Heart right ventricle (tissue), 16 donors: ENCODE results near the gene KLHL29. TPM values are rescaled to one million over a fixed set of nuclear protein-coding genes. Genes with fewer than 3 reads are reported as not detected.

Experiments
- ATAC-seq, 8 donors: fragments of 200-7000 bp; cut with Tn5 transposase; one replicate each; pipeline ENCODE4 v1.9.1; 2020; ENCODE audit warnings: mild to moderate bottlenecking in 8 of 8, moderate library complexity in 8 of 8, moderate number of reproducible peaks in 1 of 8
- DNase-seq, 2 donors: peaks; one replicate each; pipeline ENCODE4 v3.0.0-alpha.2; 2020
- H3K27ac ChIP-seq, 10 donors: fragments of 200-600 bp; sonication (generic) in 2 of 10; one replicate each; pipeline versions ENCODE4 v1.5.0 to v1.8.0; 2020 to 2022; ENCODE audit warnings: mild to moderate bottlenecking in 3 of 10
- H3K27me3 ChIP-seq, 7 donors: fragments of 200-600 bp; one replicate each; pipeline ENCODE4 v1.8.0; 2021 to 2022; ENCODE audit warnings: mild to moderate bottlenecking in 2 of 7
- H3K36me3 ChIP-seq, 9 donors: fragments of 200-600 bp; sonication (generic) in 1 of 9; one replicate each; pipeline versions ENCODE4 v1.5.0 to v1.8.0; 2020 to 2022; ENCODE audit warnings: mild to moderate bottlenecking in 2 of 9
- H3K4me1 ChIP-seq, 9 donors: fragments of 200-600 bp; sonication (generic) in 1 of 9; one replicate each; pipeline versions ENCODE4 v1.5.0 to v1.8.0; 2020 to 2022; ENCODE audit warnings: mild to moderate bottlenecking in 4 of 9
- H3K4me3 ChIP-seq, 10 donors: fragments of 200-600 bp; sonication (generic) in 2 of 10; one replicate each; pipeline versions ENCODE4 v1.5.0 to v1.8.0; 2020 to 2022; ENCODE audit warnings: mild to moderate bottlenecking in 7 of 10, moderate library complexity in 2 of 10
- H3K9me3 ChIP-seq, 11 donors: fragments of 200-600 bp in 10 of 11; sonication (generic) in 2 of 11; one replicate each; pipeline versions ENCODE4 v1.5.0 to v1.8.0; 2013 to 2022; ENCODE audit warnings: mild to moderate bottlenecking in 2 of 11, control low read depth in 1 of 11, moderate library complexity in 1 of 11
- CTCF ChIP-seq, 9 donors: fragments of 200-600 bp; sonication (generic) in 2 of 9; IDR thresholded peaks; one replicate each; pipeline versions ENCODE4 v1.5.0 to v1.8.0; 2021 to 2022; ENCODE audit warnings: antibody characterized with exemption in 9 of 9, mild to moderate bottlenecking in 5 of 9, moderate library complexity in 1 of 9
- WGBS, 2 donors: extraction: QIAGEN DNeasy Blood & Tissue Kit; methylation state at CpG; one replicate each; pipeline ENCODE4 v1.1.7; 2013; ENCODE audit warnings: inconsistent platforms in 1 of 2; 5-methylcytosine and 5-hydroxymethylcytosine counted together
- intact Hi-C, 10 donors: fragments of 100-400 bp; cut with DNase I; formaldehyde crosslinking; loops; one replicate each; pipeline versions ENCODE4 v1.11.1 to v1.14.2; 2022
- polyA plus RNA-seq, 2 donors: library from polyadenylated mRNA; stranded (reverse); fragments of 200-250 nt; gene quantifications; one replicate each; pipeline ENCODE4 v1.2.3, GENCODE V29; 2013
- total RNA-seq, 10 donors: library from RNA; stranded (reverse); fragmentation: NEBNext Ultra II Directional in 3 of 10; extraction: Animal tissue kit (Norgen Biotek cat#: 25700) in 3 of 10; gene quantifications; one replicate each; pipeline versions ENCODE4 v1.2.1 to v1.2.4, GENCODE V29; 2021 to 2023
- donor health status: Arrhythmogenic right ventricular cardiomyopathy.
- donor health status: ischemic (EF 13 %, LVEDD 7.1; RV severe dilation, severe dysfunction).
- donor health status: healthy with polysubstance abuse.
- donor health status: DM: no; HTN: yes; CAD: no.
- donor health status: DM: no; HTN: no; CAD: no.
- donor health status: ischemic (EF 25% LVEDD 6.9; RV normal size, moderate dysfunction).
- donor health status: ischemic (EF 25% LVEDD 5.7; RV mildly dilated, moderate dysfunction).
- donor health status: healthy.
- donor health status: DM: yes; HTN: yes; CAD: no.
- donor health status: Ischemic cardiomyopathy.
- donor health status: ischemic (EF 35%, LVEDD 5.7; RV mildly dilated, moderate dysfunction).
- donor health status: nonischemic (EF 11% LVEDD 7.7; RV severe dilation, severe dysfunction).
- donor health status: DM: yes; HTN: yes; CAD: no.
- donor health status: PGD.
- donor health status: ischemic (EF 29% LVEDD 5.4; RV normal size, mild dysfunction).
- donor health status: nonischemic (EF 23%, LVEDD 6.1; RV moderate dilation, normal function).

The KLHL29 gene
- total and polyA plus RNA-seq, 12 donors: 0.71 to 1.5 (median 1.0) TPM

GRCh38 chr2:23380562-23381065 lies 4.4 kb upstream of the KLHL29 start:
- Histone ChIP-seq H3K27me3 (peaks cover 0 to 46% (median 32%) of the 10 kb centered on the region in 7 donors), H3K4me3 (peak overlapping the region in 2 of 10 donors; percentile 2 to 7), H3K27ac (no peak overlapping the region), H3K4me1 (peaks cover 0 to 17% (median 5%) of the 10 kb centered on the region in 9 donors), H3K36me3 (no peaks in the 10 kb centered on the region), H3K9me3 (no peaks in the 10 kb centered on the region)
- peak in 1 of 2 donors; percentile 25 for DNase-seq
- no peak for TF ChIP-seq CTCF (IDR thresholded peaks at IDR 0.05)
- ATAC-seq: peak in 3 of 8 donors; percentile 10 to 60 (median 56)
- intact Hi-C loops: no loop called here
- WGBS, 2 donors: 34 to 37% methylated on average over 4 of the region's 4 CpGs

- H3K27me3 ChIP-seq: peaks cover 3 to 46% (median 33%) of the 10 kb centered on the region in 7 donors
- H3K27ac ChIP-seq: no peak overlapping the region
- peak overlapping the region in 1 of 10 donors; percentile 2 for H3K4me3 ChIP-seq
- WGBS, 2 donors: 29 to 31% methylated on average over 6 of the region's 6 CpGs
- no peaks in the 10 kb centered on the region for H3K9me3 ChIP-seq
- H3K36me3 ChIP-seq: no peaks in the 10 kb centered on the region
- H3K4me1 ChIP-seq: peaks cover 0 to 20% (median 5%) of the 10 kb centered on the region in 9 donors
- ATAC-seq (peak in 4 of 8 donors; percentile 30 to 56 (median 44)), DNase-seq (peak in 1 of 2 donors; percentile 46)
- intact Hi-C loops: no loop called here
- TF ChIP-seq CTCF (IDR thresholded peaks at IDR 0.05): no peak
These were observed 3.9 kb upstream of the KLHL29 start for GRCh38 chr2:23381084-23381483.

- peaks cover 6 to 46% (median 34%) of the 10 kb centered on the region in 7 donors for H3K27me3 ChIP-seq
- H3K9me3 ChIP-seq: no peaks in the 10 kb centered on the region
- DNase-seq (no peak), ATAC-seq (no peak)
- WGBS, 2 donors: 40 to 58% methylated on average over 3 of the region's 3 CpGs
- H3K36me3 ChIP-seq: no peaks in the 10 kb centered on the region
- peaks cover 0 to 24% (median 9%) of the 10 kb centered on the region in 9 donors for H3K4me1 ChIP-seq
- no peak overlapping the region for H3K27ac ChIP-seq
- no peak overlapping the region for H3K4me3 ChIP-seq
- intact Hi-C loops: no loop called here
- TF ChIP-seq CTCF (IDR thresholded peaks at IDR 0.05): no peak
These were observed 3.5 kb upstream of the KLHL29 start for GRCh38 chr2:23381485-23381884.

- TF ChIP-seq CTCF (IDR thresholded peaks at IDR 0.05): no peak
- Histone ChIP-seq H3K27me3 (peaks cover 9 to 61% (median 40%) of the 10 kb centered on the region in 7 donors), H3K4me3 (no peak overlapping the region), H3K4me1 (peaks cover 0 to 32% (median 20%) of the 10 kb centered on the region in 9 donors), H3K27ac (no peak overlapping the region), H3K9me3 (no peaks in the 10 kb centered on the region), H3K36me3 (no peaks in the 10 kb centered on the region)
- no peak for DNase-seq
- no peak for ATAC-seq
- whole genome bisulfite sequencing, 2 donors: 76 to 78% methylated on average over 4 of the region's 4 CpGs
- intact Hi-C loops: no loop called here
These were observed 1.9 kb upstream of the KLHL29 start for GRCh38 chr2:23383100-23383499.
